Islet precursor cell (in vitro differentiated cells): ENCODE results near the gene JMJD7.
A peak's percentile ranks its signal among the peaks of the same experiment; 100 is the strongest.

ENCODE experiments used
- DNase-seq: peaks from one replicate; pipeline ENCODE4 v3.0.0-alpha.2; 2018

JMJD7 gene

DNA sequence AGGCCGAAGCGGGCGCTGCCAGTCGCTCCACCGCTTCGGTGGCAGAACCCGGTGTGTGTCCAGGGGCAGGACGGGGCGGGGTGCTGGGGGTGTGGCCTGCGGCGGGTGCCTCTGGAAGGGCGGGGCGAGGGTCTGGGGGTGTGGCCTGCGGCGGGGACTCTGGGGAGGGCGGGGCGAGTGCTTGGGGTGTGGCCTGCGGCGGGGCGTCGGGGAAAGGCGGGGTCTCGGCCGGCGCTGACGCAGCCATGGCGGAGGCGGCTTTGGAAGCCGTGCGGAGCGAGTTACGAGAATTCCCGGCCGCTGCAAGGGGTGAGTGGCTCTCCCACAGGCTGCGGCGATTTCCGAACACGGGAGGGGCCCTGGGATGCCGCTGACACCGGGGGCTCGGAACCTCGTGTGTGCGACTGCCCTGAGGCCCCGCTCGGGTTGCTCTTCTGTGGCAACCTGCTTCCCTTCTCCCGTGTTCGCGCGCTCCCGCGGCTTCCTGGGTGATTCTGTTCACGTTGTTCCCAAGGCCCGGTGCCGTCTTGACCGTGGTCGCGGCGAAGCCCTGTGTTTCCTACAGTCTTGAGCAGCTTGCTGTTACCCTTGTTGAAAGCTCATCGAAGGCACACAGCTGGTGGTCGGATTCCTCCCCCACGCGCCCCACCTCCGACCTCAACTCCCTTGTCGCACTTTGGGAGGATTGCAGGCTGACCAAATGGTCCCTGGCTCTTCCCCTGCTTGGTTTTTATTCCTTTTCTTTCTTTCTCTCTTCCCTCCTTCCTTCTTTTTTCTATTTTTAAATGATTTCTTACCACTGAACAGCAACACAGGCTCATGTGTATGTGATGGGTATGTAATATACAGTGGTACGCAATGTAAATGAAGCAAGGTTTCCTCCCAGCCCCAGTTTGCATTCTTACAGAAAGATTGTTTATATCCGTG, at the start of gene JMJD7:
Gene JMJD7, plus strand, starts transcription at position 213 of the 927 bp plus-strand sequence. Its CDS starts 33 bp downstream, at position 246.
- DNase-seq: peak; percentile 96

DNA sequence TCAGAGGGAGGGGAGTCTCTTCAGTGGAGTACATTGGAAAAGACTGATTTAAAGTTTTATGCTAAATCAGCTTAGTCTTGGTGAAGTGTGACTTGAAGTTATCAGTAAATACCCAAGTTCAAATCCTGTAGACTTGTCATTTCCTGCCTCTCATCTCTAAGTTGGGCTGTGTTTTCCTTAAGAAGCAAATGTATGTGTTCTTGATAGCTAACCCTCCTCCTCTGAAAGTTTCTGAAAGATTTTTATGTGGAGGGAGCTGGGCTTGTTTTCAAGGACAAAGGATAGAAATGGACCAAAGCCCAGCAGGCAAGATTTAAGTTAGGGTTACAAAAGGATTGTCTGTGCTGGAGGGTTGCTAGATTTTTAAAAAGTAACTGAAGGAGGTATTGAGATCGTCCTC, 49.4 kb upstream of the JMJD7 start:
- DNase-seq: no peak

DNA sequence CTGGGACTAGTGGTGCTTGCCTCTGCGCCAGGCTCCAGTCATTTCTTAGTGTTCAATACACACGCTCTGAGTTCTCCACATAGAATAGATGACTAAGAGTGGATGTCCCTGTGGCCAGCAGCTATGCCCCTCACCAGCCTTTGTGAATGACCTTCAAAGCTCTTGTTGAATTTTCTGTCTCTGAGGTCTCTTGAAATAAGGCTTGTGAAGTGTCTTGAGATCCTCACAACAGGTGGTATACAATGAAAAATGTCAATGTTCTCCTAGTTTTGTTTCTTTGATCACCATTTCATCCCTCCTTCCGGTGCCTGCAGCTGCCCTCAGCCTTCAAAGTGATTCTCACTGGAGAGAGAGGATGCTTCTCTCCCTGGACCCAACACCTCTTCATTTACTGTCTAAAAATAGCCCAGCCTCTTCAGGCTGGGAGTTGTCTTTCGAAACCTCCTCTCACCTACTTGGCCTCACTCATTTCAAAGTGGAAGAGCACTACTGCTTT, 48.2 kb upstream of the JMJD7 start:
- DNase-seq: no peak

DNA sequence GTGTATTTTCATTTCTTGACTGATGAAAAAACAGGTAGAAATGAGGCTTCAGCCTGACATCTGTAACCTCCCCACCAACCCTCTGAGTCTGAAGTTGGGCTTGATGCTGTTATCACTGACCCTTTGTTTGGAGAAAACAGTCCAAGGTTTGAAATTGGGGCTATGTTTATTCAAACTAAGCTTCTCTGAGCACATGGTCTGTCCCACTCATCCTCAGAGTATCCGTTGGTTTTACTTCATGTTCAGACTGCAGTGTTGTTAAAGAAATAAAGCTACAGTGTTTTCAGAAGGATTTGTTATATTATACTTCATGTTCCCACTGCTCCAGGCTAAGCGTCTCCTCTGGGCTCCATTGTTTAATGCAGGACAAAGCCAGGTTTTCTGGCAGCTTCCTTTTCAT, 47.6 kb upstream of the JMJD7 start:
- DNase-seq: no peak

DNA sequence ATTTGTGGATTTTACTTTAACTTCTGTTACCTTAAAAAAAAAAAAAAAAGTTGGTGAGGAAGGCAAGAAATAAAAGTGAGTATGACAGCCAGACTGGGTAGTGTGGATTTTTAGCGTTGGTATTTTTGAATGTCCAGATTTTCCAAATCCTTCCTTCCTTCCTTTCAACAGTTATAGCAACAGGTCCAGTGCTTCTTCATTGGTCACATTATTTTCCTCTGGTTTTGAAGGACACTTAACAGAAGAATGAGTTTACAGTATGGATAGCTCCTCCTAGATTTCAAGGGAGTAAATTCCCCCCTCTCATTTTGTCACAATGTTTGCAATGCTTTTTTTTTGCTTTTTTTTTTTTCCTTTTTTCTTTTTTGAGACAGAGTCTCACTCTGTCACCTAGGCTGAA, 47.2 kb upstream of the JMJD7 start:
- DNase-seq: no peak

DNA sequence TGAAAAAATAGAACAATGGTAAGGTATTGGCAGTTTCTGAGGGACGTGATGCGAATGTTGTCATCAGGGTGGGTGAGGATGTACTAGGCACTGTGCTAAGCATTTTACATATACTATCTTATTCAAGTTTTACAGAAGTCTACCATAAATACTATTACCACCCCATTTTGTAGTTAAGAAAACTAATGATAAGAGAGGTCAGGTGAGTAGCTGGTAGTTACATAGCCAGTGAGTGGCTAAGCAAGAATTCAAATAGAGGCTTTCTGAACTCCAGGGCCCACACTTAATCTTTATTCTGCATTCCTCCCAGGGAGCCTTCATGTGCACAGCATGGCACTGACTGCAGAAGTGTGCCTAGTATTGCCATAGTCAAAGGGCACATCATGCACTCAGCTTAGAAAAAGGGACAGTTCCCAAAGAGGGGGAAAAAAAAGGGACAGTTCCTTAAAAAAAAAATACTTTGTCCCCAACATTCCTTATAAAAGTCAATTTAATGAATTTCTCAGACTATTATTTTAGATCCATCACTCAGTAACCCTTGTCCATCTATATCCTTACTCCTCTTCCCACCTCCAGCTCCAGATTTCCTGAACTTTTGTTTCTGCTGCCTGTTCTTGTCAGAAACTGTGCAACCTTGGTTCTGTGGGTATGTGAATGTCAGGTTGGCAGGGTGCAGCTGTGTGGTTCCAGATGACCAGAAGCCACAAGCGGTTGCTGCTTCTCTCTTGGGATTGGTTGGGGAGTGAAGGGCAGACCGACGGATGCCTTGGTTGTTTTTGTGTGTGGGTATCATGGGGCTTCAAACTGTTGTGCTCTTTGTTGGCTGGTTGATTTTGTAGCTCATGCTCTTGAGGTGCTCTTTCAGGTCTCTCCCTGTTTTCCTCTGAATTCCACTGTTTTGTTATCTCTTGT, 45.3 kb upstream of the JMJD7 start:
- no peak for DNase-seq

DNA sequence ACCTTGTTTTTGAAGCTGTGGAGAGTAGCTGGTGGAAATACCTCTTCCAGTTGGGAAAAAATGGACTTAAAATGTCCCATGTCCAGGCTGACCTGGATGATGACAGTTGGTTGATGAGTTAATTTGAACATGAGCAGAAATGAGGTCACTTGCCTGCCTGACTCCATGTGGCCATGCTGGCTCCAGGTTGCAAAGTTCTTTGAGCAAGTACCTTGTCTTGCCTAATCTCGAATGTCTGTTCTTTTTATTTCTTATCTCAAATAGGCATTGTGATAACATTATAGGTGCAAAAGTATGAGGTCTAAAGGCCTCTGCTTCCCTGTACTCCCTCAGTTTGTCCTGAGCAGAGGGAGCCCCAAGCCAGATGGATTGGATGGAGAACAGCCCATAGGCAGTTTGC, 44.6 kb upstream of the JMJD7 start:
- DNase-seq: no peak

DNA sequence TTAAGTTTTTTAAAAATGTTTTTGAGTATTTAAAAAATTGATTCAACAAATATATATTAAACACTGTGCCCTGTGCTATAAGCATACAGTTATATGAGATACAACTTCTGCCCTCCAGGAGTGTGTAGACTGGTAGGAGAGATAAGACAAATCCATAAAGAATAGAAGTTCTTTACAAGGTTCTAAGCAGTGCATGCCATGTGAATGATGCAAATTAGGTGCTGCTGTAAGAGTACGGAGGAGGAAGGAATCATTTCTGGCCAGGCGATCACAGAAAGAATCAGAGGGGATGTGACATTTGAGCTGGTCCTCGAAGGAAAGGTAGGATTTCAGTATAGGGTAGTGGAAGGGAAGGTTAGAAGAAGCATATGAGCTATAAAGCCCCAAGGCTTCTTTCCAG, 39.6 kb upstream of the JMJD7 start:
- DNase-seq: no peak

DNA sequence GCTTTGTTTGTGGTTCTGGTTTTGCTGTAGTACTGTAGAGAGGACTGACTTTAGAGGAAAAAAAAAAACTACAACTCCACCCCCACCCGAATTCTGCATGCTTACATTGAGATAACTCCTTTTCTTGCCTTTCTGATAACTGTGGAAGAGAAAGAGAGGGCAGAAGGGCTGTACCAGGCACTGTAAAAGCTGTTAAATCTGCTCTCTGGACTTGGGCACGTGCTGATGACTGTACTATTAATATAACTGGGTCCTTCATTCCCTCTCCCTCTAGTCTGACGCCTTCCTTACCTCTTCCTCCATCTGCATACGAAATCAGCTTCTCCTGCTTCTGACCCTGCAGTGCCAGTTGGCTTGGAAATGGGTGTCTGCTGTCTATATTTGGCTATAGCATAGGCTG, 38.7 kb upstream of the JMJD7 start:
- no peak for DNase-seq

DNA sequence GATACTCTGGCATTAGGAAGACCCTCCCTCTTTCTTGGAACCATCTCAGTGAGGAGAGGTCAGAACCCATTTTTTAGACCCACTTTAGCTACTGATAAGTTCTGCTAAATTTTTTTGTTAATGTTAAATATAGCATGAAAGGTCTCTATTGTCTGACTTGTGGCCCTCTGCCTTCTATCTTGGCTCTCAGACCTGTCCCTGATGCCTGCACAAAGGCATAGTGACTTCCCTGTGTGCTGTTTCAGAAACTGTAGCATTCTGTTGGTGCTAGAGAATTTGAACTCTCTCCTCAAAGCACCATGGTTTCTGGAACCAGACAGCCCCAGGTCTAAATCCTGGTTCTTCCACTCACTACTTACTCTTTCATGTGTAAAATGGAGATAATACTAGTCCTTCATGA, 38.2 kb upstream of the JMJD7 start:
- no peak for DNase-seq

DNA sequence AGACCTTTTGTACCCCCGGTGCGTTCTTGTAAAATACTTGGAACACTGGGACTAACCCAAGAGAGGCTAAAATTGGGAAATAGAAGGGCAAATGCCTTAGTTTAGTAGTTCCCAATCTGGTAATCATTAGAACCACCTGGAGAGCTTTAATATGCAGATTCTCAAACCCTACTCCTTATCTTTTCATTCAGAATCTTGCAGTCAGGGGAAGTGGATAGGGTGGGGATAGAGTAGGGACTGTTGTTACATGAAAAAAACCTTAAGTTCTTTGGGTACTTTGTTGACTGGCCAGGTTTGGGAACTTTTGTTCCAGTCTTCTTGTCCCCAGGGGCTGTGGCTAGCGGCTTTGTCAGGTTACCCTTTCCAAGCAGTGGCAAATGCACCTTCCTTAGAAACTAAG, 37.7 kb upstream of the JMJD7 start:
- no peak for DNase-seq

DNA sequence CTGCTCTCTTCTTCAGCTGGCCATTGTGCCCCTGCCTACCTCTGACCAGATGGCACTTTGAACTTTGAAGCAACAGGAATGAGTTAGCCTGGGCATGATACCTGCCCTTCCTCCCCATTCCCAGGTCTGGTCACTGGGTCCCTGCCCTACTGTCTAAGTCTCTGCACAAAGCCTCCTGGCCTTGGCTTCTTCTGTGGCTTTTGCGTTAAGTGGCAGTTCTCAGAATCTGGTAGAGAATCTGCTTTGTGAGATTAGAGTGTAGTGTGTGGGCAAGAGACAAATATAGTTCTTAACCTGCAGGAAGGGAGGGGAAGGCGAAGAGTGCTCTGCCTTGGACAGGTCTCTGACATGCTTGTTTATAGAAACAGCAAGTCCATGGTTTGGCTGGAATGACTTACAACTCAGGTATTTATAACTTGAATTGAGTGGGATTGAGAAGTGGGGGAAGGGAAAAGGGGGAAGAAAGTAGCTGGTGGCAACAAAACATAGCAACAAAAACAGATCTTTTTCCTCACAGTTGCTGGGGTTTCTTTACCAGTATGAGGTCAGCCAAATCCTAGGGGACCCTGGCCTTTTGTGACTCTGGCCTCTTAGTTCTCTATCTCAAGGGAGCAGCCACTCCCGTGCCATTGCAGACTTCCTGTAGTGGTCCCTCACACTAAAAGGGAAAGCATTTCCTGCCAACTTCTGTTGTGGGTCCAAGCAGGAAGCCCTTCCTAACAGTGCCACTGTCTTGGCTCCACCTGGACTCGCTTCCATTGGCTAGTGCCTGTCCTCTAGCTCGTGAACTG, 36.9 kb upstream of the JMJD7 start:
- peak; percentile 79 for DNase-seq

DNA sequence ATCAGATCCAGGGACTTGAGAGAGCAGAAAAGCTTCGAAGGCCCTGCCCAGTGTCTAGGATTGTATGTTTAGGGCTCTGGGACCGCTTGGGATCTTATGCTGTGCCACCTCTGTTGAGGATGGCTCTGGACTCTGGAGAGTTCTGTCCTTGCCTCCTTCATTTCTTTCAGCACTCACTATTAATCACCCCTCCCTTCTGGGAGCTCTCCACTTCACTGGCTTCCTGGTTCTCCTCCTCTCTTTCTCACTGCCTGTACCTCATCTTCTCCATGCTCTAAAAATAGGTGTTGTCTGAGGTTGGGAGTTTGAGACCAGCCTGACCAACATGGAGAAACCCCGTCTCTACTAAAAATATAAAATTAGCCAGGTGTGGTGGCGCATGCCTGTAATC, 36.4 kb upstream of the JMJD7 start:
- DNase-seq: no peak

DNA sequence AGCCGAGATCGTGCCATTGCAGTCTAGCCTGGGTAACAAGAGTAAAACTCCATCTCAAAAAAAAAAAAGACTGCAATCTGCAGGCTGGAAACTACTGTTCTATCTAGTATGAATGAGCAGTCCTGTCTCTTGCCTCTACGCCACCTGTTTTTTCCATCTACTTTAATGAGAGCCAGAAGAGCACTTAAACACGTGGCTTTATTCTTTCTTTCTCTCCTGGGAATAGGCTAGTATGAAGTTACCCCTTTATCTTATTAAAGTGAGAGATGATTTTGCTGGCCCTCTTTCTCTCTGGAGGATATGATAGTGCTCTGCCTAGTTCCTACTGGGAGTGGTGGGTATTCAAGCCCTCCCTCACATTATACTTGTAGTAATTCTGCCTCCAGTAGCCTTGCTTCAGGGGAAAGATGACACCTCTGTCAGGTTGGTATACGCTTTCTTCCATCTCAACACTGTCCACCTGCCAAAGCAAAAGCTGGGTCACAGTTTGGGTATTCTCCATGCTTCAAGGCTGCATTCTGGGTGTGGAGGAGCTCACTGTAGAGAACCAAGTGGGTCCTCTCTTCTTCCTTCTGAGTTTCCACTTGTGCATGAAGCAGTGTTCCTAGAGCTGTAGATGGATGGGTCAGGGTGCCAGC, 35.8 kb upstream of the JMJD7 start:
- DNase-seq: no peak

DNA sequence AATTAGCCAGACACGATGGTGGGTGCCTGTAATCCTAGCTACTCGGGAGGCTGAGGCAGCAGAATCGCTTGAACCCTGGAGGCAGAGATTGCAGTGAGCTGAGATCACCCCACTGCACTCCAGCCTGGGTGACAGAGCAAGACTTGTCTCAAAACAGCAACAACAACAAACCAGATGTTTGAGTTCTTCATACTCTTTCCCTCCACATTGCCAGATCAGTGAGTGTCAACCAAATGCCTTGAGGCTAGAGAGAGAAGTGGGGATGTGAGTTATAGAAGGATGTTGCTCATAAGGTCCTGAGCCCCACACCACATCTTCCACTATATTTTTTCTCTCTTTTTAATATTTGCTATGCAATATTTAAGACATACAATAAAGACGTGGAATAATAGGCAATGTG, 33.8 kb upstream of the JMJD7 start:
- DNase-seq: no peak

DNA sequence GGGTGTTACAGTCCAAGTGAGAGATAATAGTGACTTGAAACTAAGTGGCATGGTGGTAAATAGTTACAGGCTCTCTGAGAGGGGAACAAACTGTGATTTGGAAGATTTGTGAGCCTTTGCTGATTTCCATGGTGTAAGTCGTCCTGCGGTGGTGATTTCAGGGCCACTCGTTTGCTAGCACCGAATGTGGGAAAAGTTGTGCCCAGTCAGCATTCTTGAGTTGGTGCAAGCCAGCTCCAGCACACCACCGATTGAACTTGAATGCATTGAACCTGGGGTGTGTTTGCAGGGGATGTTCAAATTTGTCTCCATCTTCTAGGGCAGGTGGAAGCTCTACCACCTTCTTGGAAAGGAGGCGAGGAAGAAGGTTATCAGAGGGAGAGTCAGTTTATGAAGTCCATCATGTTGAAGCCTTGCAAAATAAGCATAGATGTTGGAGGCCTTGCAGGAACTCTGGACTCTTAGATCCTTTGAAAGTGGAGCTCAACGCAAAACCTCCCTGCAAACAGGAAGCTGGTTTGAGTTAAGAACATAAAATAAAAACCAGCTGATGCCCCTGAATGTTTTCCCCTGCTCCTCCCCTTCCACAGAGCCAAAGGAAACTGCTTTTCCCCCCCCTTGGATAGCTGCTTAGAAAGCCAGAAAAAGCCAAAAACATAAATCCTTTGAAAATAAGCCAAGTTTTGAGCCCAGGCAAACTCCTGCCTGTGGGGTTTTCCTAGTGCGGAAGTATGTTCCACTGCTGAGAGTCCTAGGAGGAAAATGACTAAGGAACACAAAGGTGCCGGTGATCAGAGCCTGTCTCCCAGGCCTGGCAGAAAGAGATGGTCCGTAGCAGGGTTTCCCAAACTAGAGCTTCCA, 31.7 kb upstream of the JMJD7 start:
- DNase-seq: no peak

DNA sequence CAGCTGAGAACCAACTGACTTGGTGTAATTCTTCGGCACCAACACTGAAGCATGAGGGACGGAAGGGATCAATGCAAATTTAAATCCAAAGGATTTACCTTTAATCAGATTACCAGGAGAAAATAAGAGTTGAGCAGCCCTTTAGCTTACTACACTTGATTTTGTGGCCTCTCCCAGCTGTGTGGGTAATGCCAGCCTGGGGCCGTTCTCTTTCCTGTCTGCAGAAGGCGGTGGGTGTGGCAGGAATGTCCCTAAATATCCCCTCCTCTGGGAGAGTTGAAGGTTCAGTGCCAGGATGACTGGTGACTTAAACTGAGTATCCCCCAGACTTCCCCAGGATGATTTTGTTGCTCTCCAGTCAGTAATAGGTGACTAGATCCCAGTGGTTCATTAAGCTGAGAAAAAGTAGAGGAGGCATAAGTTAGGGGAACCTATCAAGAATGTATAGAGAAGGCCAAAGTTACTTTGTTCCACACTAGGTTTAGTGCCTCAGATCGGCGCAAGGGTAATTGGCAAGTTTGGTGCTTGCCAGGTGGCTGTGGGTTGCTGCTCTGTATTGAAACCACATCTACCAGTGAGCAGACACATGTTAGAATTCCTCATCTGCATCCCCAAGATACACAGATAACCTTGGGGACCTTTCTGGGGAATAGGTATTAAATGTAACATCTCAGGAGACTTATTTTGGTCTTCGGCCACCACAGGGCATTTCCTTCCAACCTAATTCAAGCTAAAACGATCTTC, 30.5 kb upstream of the JMJD7 start:
- DNase-seq: peak; percentile 53

DNA sequence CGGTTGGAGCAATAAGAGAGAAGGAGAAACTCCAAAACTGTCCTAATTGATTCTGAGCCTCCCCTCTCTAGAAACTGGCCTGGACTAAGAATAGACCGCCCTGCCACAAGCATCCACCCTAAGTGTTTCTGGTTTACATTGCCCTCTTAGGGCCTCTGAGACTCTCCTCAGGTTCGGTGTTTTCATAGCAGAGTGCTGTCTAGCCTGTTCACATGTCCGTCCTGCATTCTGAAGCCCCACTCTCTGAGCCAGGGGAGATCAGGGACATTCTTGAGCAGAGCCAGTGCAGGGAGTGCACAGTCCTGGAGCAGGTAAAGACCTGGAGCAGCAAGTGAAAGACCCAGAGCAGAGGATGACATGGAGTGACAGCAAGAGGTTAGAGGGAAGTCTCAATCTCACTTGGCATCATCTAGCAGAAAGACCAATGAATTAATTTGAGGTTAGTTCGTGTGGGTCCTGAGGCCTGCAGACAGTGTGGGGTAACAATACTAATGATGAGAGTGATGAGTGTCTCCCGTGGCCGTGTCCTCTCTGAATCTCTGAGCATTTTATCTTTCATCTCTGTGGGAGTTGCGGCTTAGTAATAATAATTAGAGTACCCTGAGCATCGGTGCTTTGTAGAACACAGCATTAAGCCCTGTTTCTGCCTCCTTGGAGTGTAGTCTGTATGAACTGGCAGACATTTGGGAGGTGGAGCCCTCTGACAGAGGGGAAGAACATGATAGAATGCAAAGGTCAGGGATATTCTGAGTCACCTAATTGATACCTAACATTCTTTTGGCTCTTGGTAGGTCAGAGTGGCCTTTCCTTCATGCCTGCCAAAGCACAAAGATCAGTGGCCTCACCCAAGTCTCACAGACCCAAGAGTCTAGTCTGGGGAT, 29.0 kb upstream of the JMJD7 start:
- peak; percentile 79 for DNase-seq

DNA sequence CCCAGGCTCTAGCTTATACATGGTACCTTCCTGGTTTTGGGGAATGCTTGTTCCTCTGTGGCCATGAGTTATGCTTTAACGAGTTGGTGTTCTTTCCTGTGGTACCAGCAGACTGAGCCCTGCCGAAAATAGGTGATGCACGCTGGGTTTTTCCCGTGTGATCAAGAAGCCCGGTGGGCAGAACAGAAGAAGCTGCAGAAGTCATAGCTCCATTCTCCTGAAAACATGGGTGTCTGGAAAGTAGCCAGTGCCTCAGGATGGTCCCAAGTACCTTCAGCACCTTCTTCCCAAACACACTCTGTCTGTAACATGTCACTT, 28.4 kb upstream of the JMJD7 start:
- DNase-seq: no peak

DNA sequence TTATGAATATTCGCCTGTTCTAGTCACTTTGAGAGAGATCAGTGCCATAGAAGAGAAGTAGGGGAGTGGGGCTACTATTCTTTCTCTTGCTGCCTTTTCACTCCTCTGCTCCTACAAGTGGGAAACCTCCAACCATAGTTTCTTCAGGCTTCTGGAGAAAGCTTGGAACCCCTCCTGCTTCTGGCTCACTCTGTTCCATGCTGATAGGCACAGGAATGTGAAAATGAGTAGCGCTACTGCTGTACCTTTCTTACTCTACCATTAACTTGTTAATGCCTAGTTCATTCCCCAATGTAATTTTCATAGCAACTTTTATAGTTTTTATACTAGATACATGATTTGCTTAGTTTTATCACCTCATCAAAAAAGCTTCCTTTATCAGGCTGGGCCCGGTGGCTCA, 26.7 kb upstream of the JMJD7 start:
- DNase-seq: no peak
